Measurements from ENCODE around the gene CEP164.
"Not testable (repeated sequence)": the region's sequence is repeated elsewhere in the genome, so short reads cannot be mapped to it uniquely, and the experiment has no call there.

The CEP164 gene

GRCh38 chr11:117399100-117399840, 71.6 kb downstream of the CEP164 start:
- not testable (repeated sequence) for DNase-seq

DNA sequence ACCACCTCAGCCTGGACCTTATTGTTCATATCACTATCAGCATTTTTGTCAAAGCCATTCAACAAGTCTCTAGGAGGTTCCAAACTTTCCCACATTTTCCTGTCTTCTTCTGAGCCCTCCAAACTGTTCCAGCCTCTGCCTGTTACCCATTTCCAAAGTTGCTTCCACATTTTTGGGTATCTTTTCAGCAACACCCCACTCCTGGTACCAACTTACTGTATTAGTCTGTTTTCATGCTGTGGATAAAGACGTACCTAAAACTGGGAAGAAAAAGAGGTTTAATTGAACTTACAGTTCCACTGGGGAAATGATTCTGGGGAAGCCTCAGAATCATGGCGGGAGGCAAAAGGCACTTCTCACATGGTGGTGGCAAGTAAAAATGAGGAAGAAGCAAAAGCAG, 78.2 kb downstream of the CEP164 start:
- not testable (repeated sequence) for DNase-seq

DNA sequence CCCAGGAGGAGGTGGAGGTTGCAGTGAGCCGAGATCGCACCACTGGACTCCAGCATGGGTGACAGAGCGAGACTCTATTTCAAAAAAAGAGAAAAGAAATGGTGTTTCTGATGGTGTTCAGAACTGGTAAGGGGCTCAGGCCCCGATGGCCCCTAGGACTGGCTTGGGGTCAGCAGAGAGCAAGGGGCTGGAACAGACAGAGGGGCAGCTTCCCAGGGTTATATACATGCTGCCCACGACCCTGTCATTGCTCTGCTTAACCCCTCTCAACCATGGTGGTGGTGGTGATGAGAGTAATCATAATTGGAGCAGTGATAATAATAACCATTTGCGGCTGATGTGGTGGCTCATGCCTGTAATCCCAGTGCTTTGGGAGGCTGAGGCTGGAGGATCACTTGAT, 79.4 kb downstream of the CEP164 start:
- no peak for DNase-seq

DNA sequence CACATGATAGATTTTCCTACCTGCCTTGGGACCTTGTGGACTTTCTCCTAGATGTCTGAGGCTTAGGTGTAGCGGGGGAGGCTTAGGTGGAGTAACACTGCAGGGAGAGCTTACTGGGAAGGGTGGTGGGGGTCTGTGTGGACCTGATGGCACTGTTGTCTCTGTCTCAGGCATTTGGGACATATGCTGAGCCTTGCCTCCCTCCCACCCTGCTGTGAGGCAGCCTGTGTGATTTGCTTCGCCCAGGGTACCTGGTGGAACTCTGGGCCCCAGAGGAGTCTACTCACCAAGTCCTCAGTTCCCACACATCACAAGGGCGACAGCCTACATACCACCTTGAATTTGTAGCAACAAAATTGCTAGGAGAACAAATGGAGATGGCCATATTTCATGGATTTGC, 80.7 kb downstream of the CEP164 start:
- DNase-seq = no peak

DNA sequence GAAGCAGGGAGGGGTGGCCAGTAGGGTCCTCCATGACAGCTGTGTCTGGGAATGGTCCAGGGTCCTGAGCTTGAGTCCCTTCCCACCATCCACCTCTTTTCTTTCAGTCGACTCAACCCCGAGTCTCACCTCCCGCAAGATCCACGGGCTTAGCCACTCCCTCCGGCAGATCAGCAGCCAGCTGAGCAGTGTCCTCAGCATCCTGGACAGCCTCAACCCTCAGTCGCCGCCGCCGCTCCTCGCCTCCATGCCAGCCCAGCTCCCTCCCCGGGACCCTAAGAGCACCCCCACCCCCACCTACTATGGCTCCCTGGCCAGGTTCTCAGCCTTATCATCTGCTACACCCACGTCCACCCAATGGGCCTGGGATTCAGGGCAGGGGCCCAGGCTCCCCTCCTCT, 81.9 kb downstream of the CEP164 start:
- DNase-seq = no peak

DNA sequence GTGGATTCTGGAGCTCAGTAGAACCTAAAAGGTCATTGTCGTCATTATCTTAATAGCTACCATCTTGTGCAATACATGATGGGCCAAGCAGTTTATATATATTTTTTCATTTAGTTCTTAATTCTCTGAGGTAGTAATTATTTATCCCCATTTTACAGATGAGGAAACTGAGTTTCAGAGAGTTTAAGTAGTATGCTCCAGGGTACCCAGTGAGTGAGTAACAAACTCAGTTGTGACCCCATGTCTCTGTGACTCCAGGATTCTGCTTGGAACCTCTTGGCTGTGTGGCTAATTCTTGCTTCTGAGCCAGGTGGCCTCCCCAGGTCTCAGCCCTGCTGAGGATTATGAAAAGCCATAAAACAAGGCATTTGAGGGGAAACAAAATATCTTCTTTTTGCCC, 82.6 kb downstream of the CEP164 start:
- DNase-seq = no peak

DNA sequence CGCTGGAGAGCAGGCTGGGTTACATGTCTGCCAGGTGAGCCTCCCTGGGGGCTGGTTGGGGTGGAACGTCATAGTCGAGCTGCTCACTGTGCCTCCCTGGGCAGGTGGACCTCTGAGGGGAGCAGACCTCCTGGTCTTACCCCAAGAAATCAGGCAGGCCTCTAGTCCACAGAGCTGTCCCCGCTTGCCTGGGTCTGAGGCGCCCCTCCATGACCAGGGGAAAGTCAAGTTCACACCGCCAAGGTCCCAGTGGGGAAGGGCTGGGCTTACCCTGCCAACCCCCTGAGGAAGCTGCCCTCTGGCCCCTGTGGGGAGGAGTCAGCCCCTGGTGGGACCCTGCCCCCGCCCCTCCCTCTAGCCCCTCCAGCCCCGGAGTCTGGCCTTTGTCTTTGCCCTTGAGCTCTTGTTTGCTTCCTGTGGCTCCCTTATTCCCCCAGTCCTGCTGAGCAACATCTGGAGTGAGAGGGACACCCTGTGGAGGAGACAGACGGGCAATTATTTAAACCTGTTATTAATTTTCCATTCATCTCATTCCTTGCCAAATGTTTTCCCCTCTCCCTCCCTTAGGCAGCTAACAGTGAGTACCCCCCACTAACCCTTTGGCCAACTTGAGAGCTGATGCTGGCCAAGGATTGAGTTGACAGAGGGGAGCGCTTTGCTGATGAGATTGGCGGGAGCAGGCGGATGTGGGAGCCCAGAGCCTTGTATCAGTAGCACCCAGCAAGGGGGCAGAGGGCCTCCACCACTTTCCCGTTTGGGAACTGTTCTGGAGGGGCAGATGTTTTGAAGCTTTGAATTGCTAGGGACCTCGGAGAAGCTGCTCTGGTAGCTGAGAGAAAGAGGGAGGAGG, 83.4 kb downstream of the CEP164 start:
- no peak for DNase-seq

GRCh38 chr11:117411736-117412135, 84.1 kb downstream of the CEP164 start:
- DNase-seq = no peak

GRCh38 chr11:117412176-117412575, 84.5 kb downstream of the CEP164 start:
- no peak for DNase-seq

DNA sequence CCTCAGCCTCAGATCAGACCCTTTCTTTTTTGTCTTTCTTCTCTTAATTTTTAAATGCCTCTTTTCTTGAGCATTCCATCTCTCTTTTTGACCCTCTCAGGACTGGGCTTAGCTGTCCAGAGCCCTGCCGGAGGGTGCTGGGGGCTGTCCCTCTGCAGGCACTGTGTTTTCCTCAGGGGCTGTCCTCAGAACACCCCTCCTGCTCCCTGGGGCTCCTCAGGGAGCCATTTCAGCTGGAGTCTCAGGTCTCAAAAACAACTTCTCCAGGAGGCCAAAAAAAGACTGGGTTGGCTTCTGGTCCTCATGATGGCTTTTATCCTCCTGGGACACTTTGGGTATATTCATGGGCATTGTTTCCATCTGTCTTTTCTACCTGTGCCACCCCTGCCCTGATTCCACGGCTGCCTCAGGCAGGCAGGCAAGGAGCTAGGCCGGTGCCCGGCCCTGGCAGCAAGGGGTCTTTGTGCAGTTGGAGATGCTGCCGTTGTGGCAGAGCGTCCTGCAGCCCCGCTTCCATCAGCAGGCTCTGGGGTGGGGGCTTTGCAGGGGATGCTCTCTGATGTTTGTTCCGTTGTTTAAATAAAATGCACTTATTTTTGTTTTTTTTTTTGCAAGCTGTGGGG, 85.1 kb downstream of the CEP164 start:
- DNase-seq = no peak

DNA sequence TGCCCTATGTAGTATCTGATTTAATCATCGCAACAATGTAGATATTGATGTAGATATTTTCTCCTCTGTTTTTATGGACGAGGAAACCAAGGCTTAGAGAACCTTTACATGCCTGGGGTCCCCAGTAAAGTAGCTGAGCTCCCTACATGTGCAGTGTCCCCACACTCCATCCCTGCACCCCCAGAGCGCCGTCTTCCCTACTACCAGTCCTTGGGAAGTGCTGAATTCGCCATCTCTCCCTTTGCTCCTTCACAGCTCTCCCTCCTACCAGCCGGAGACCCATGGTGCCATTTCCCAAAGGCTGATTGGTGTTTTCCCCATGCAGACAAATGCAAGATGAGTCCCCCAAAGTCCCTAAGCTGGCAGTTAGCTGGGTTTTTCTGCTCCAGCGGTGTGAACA, 86.0 kb downstream of the CEP164 start:
- DNase-seq = no peak

DNA sequence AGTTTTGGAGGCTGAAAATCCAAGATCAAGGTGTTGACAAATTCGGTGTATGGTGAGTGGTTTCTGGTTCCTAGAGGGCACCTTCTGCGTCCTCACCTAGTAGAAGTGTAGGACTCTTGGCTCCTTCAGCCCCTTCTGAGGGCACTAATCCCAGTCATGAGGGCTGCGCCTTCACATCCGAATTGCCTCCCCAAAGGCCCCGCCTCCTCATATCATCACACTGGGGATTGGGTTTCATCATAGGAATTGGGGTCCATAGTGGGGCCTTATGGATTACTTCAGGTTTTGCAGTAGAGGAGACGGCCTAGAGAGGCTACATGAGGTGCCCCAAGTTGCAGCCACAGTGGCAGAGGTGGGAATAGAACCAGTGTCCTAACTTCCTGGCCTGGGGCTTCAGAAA, 87.1 kb downstream of the CEP164 start:
- no peak for DNase-seq

GRCh38 chr11:117415358-117415896, 87.8 kb downstream of the CEP164 start:
- no peak for DNase-seq

GRCh38 chr11:117417342-117417741, 89.7 kb downstream of the CEP164 start:
- DNase-seq = no peak

DNA sequence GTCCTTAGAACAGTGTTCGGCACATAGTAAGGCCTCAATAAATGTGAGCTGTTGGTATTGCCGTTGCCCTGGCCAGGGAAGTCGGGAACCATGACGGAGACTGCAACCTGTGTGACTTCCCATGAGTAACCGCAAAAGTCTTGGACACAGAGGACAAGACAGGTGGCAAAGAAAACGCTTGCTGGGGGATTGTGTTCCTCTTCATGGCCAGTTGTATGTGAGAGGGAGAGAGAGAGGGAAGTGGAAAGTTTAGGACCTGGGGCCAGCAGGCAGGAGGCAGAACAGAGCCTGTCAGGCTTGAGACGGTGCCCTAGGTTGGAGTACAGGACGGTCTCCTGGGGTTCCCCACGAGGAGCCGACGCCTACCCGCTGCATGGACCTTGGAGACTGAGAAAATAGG, 90.2 kb downstream of the CEP164 start:
- no peak for DNase-seq

- DNase-seq = no peak
These were observed 91.3 kb downstream of the CEP164 start for GRCh38 chr11:117418737-117419481.

- DNase-seq = no peak
These were observed 92.0 kb downstream of the CEP164 start for GRCh38 chr11:117419482-117420142.

DNA sequence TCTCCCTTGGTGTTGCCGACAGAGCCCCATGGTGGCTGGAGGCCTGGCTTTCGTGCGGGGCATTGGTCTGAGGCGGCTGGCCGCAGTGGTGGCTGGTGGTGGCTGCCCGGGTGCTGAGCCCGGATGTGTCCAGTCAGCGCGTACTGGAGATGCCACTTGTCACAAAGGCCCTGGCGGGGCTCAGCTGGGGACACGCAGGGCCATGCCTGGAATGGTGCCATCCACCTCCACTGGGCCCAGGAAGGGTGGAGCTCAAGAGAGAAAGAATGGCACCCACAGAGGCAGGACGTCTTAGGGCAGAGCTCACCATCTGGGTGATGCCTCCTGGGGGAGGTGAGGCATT, 92.5 kb downstream of the CEP164 start:
- no peak for DNase-seq

DNA sequence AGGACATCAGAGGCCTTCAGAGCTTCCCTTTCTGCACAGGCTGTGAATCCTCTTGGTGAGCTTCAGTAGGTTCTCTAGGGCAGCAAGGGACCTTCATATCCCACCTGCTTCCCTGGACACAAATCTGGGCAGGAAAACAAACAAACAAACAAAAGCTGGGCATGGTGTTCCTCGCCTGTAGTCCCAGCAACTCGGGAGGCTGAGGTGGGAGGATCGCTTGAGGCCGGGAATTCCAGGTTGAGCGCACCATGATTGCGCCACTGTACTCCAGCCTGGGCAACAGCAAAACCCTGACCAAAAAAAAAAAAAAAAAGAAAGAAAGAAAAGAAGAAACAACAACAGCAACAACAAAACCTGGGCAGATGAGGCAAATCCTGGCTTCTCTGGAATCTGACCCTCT, 92.9 kb downstream of the CEP164 start:
- DNase-seq = no peak

- DNase-seq = no peak
These were observed 93.4 kb downstream of the CEP164 start for GRCh38 chr11:117421041-117421440.

- no peak for DNase-seq
These were observed 93.8 kb downstream of the CEP164 start for GRCh38 chr11:117421476-117421875.

- DNase-seq = no peak
These were observed 95.5 kb downstream of the CEP164 start for GRCh38 chr11:117423046-117423575.
